GM10266 (cell line): ENCODE results near the gene PRDX1.
"Not testable (repeated sequence)": the region's sequence is repeated elsewhere in the genome, so short reads cannot be mapped to it uniquely, and the experiment has no call there.

Experiments
- DNase-seq: peaks from one replicate; pipeline ENCODE4 v3.0.0; 2012; ENCODE audit errors: extremely low spot score
- CTCF ChIP-seq: IDR thresholded peaks from 2 replicates; pipeline ENCODE4 v1.5.1; 2012; ENCODE audit warnings: mild to moderate bottlenecking, low read depth; ENCODE audit not compliant: control insufficient read depth, insufficient read depth; ENCODE audit errors: missing control alignments

Gene PRDX1

GRCh38 chr1:45535988-45536766 is 14.5 kb upstream of the PRDX1 start:
- no peak for TF ChIP-seq CTCF
- no peak for DNase-seq

- TF ChIP-seq CTCF: no peak
- no peak for DNase-seq
These were observed 10.2 kb upstream of the PRDX1 start for GRCh38 chr1:45531873-45532272.

GRCh38 chr1:45530632-45531135 is 9.0 kb upstream of the PRDX1 start:
- no peak for DNase-seq
- no peak for TF ChIP-seq CTCF

- DNase-seq: no peak
- TF ChIP-seq CTCF: no peak
These were observed 4.5 kb upstream of the PRDX1 start for GRCh38 chr1:45526135-45526644.

GRCh38 chr1:45523975-45524374 is 2.3 kb upstream of the PRDX1 start:
- not testable (repeated sequence) for DNase-seq

GRCh38 chr1:45523516-45523915 is 1.8 kb upstream of the PRDX1 start:
- not testable (repeated sequence) for DNase-seq

- DNase-seq: no peak
- TF ChIP-seq CTCF: no peak
These were observed 830 bp upstream of the PRDX1 start for GRCh38 chr1:45522324-45523104.

GRCh38 chr1:45519774-45520173 is 1.9 kb downstream of the PRDX1 start:
- DNase-seq: not testable (repeated sequence)
